Small intestine (tissue), 7 donors: ENCODE measurements around the gene WDR45B. TPM values are rescaled to one million over a fixed set of nuclear protein-coding genes. Genes with fewer than 3 reads are reported as not detected.

ENCODE experiments used
- DNase-seq, 2 donors: peaks; one replicate each; pipeline versions ENCODE4 v3.0.0 to v3.0.0-alpha.2; 2013
- FAIRE-seq: peaks from 2 replicates; lab custom pipeline; 2012; peaks lifted over from hg19 to GRCh38; lab: Jason Lieb, UNC
- H3K27ac ChIP-seq, 3 donors: one replicate each; pipeline ENCODE4 v1.5.1; 2013; ENCODE audit warnings: low read length in 2 of 3, mild to moderate bottlenecking in 2 of 3, control low read depth in 1 of 3, inconsistent platforms in 1 of 3, low read depth in 1 of 3, moderate library complexity in 1 of 3
- H3K27me3 ChIP-seq, 3 donors: one replicate each; pipeline ENCODE4 v1.6.1; 2013; ENCODE audit warnings: low read length in 3 of 3, inconsistent platforms in 1 of 3; ENCODE audit not compliant: control insufficient read depth in 3 of 3, insufficient read depth in 3 of 3
- H3K36me3 ChIP-seq, 3 donors: one replicate each; pipeline ENCODE4 v1.6.1; 2013; ENCODE audit warnings: low read length in 3 of 3, inconsistent platforms in 1 of 3, low read depth in 1 of 3, mild to moderate bottlenecking in 1 of 3, moderate library complexity in 1 of 3; ENCODE audit not compliant: control insufficient read depth in 3 of 3, insufficient read depth in 2 of 3
- H3K4me1 ChIP-seq, 3 donors: one replicate each; pipeline ENCODE4 v1.6.1; 2013; ENCODE audit warnings: low read length in 2 of 3, inconsistent platforms in 1 of 3, low read depth in 1 of 3, mild to moderate bottlenecking in 1 of 3, moderate library complexity in 1 of 3; ENCODE audit not compliant: control insufficient read depth in 3 of 3, insufficient read depth in 2 of 3
- H3K4me3 ChIP-seq, 3 donors: one replicate each; pipeline ENCODE4 v1.5.1; 2013; ENCODE audit warnings: low read length in 3 of 3, control low read depth in 1 of 3, inconsistent platforms in 1 of 3, low read depth in 1 of 3, mild to moderate bottlenecking in 1 of 3, moderate library complexity in 1 of 3
- H3K9me3 ChIP-seq, 2 donors: one replicate each; pipeline ENCODE4 v1.6.1; 2013; ENCODE audit warnings: low read depth in 1 of 2, low read length in 1 of 2; ENCODE audit not compliant: control insufficient read depth in 2 of 2, insufficient read depth in 1 of 2
- WGBS, 3 donors: extraction: QIAGEN DNeasy Blood & Tissue Kit; methylation state at CpG; one replicate each; pipeline ENCODE4 v1.1.7; 2013; 5-methylcytosine and 5-hydroxymethylcytosine counted together
- polyA plus RNA-seq, 4 donors: library from polyadenylated mRNA; stranded (reverse) in 3 of 4; unstranded in 1 of 4; fragments of 200-250 nt in 3 of 4; fragments of 120-200 nt in 1 of 4; gene quantifications; one replicate each; pipeline versions ENCODE4 v1.2.1 to v1.2.3, GENCODE V29; 2013
- donor health status: healthy with polysubstance abuse.
- donor health status: control.
- donor health status: control.
- donor health status: Bipolar disorder and iron deficiency.
- donor health status: healthy.

WDR45B gene
- polyA plus RNA-seq, 4 donors: 60.4 to 69.7 (median 66.3) TPM

GRCh38 chr17:82567286-82567685, 81.0 kb downstream of the WDR45B start:
- Histone ChIP-seq H3K4me3 (no peak overlapping the region), H3K27ac (no peak overlapping the region), H3K9me3 (no peaks in the 10 kb centered on the region), H3K4me1 (peaks cover 2 to 20% (median 4%) of the 10 kb centered on the region in 3 donors), H3K27me3 (no peaks in the 10 kb centered on the region), H3K36me3 (peaks cover 3 to 74% (median 7%) of the 10 kb centered on the region in 3 donors)
- DNase-seq (no peak), FAIRE-seq (no peak)
- WGBS, 3 donors: 79 to 85% (median 84%) methylated on average over 15 of the region's 15 CpGs

DNA sequence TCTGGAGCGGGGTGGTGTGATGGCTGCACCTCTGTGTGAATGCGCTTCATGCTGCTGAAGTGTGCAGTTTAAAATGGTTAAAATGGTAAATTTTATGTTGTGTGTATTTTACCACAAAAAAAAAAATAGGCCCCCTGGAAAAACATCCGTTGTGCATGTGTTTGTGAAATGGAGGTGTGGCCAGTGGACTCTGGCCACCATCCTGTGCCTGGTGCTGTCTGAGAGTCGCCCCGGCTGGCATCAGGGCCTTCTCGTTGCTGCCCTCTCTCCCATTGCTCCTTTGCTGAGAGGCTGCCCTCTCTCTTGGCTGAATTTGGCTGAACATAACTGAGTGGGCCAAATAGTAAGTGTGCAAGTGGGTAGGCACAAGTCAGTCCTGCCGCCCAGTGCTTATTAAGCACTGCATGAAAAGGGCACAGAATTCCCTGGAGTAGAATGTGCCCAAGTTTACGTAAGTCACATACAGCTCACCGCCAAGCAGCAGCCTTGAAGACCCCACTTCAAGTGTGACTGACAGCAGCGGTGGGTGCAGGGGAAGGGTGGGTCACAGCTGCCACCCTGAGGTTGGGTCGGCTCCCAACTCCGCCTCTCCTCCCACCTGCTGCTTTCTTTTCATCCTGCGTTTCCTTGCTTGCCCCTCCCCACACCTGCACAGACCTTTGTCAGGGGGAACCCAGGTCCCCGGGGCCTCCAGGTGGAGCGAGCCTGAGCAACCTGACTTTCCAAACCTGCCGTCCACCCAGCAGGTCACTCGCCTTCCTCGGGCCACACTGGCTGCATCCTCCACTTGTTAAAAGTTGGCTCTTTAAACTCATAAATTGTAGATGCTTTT, 81.9 kb downstream of the WDR45B start:
- Histone ChIP-seq H3K9me3 (no peaks in the 10 kb centered on the region), H3K27me3 (no peaks in the 10 kb centered on the region), H3K27ac (peak overlapping the region in 1 of 3 donors; percentile 18), H3K36me3 (peaks cover 3 to 68% (median 3%) of the 10 kb centered on the region in 3 donors), H3K4me1 (peaks cover 2 to 25% (median 7%) of the 10 kb centered on the region in 3 donors), H3K4me3 (no peak overlapping the region)
- no peak for FAIRE-seq
- peak in 1 of 2 donors; percentile 66 for DNase-seq
- 26 to 64% (median 50%) methylated on average over 15 to 18 of the region's 18 CpGs for WGBS, 3 donors

GRCh38 chr17:82565551-82565950, 82.7 kb downstream of the WDR45B start:
- Histone ChIP-seq H3K36me3 (peaks cover 0 to 64% (median 3%) of the 10 kb centered on the region in 3 donors), H3K4me3 (no peak overlapping the region), H3K27me3 (no peaks in the 10 kb centered on the region), H3K9me3 (no peaks in the 10 kb centered on the region), H3K4me1 (peaks cover 2 to 29% (median 14%) of the 10 kb centered on the region in 3 donors), H3K27ac (no peak overlapping the region)
- no peak for FAIRE-seq
- DNase-seq: no peak
- WGBS, 3 donors: 43 to 79% (median 70%) methylated on average over 1 of the region's 1 CpG

Other genes with a start within 250 kb of the WDR45B start
- gene HEXD, start 230.1 kb downstream of the WDR45B start, polyA plus RNA-seq: 100 to 1,000 TPM in 2 of 4 donors, 10 to 100 TPM in 2; 40.8 to 254 (median 128) TPM
- gene OGFOD3, start 229.9 kb downstream of the WDR45B start, polyA plus RNA-seq: 10 to 100 TPM in 2 of 4 donors, 1 to 10 TPM in 2; 7.8 to 23.8 (median 14.6) TPM
- gene CYBC1, start 197.7 kb downstream of the WDR45B start, polyA plus RNA-seq: 10 to 100 TPM; 37.6 to 57.8 (median 41.2) TPM
- gene NARF, start 189.7 kb downstream of the WDR45B start, polyA plus RNA-seq: 10 to 100 TPM; 39.2 to 87.0 (median 49.9) TPM
- 10 to 100 TPM; 11.6 to 25.9 (median 18.0) TPM for gene FOXK2, start 128.7 kb downstream of the WDR45B start, polyA plus RNA-seq
- 10 to 100 TPM in 2 of 4 donors, 1 to 10 TPM in 2; 8.1 to 24.5 (median 13.9) TPM for gene RAB40B, start 50.3 kb upstream of the WDR45B start, polyA plus RNA-seq
- 10 to 100 TPM; 20.3 to 50.0 (median 26.5) TPM for gene FN3KRP, start 68.3 kb upstream of the WDR45B start, polyA plus RNA-seq
- gene FN3K, start 87.2 kb upstream of the WDR45B start, polyA plus RNA-seq: 100 to 1,000 TPM in 1 of 4 donors, 10 to 100 TPM in 3; 17.9 to 261 (median 23.5) TPM
- 10 to 100 TPM; 38.7 to 83.7 (median 67.3) TPM for gene TBCD, start 103.6 kb upstream of the WDR45B start, polyA plus RNA-seq
- gene ZNF750, start 191.6 kb upstream of the WDR45B start, polyA plus RNA-seq: under 1 TPM in 3 of 4 donors, not detected in 1; 0.04 to 0.27 (median 0.10) TPM